ENCODE measurements around the gene GCNT1.

DNA sequence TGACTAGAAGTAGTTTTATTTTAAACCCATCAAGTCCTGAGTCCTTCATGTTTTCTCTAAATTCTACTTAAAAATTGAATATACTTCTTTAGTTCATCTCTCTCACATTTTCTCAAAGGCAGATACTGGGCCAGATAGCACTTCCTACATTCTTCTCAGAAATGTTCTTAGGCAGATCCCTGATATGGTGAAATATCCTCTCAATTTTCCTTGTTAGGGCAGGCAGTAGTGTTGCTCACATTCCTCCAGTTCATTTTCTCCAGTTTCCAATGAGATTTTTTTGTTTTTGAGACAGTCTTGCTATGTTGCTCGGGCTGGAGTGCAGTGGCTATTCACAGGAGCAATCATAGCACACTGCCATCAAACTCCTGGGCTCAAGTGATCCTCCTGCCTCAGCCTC is 5.7 kb downstream of the GCNT1 start:
- TF ChIP-seq, protein P1, sequence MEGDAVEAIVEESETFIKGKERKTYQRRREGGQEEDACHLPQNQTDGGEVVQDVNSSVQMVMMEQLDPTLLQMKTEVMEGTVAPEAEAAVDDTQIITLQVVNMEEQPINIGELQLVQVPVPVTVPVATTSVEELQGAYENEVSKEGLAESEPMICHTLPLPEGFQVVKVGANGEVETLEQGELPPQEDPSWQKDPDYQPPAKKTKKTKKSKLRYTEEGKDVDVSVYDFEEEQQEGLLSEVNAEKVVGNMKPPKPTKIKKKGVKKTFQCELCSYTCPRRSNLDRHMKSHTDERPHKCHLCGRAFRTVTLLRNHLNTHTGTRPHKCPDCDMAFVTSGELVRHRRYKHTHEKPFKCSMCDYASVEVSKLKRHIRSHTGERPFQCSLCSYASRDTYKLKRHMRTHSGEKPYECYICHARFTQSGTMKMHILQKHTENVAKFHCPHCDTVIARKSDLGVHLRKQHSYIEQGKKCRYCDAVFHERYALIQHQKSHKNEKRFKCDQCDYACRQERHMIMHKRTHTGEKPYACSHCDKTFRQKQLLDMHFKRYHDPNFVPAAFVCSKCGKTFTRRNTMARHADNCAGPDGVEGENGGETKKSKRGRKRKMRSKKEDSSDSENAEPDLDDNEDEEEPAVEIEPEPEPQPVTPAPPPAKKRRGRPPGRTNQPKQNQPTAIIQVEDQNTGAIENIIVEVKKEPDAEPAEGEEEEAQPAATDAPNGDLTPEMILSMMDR (IDR thresholded peaks at IDR 0.05) = no peak
- TF ChIP-seq POLR2AphosphoS5 (IDR thresholded peaks at IDR 0.05; ENCODE audit: low read depth, low read length) (no peak), TCF7L2 (IDR thresholded peaks at IDR 0.05; ENCODE audit: low read depth, low read length) (no peak)
- TF ChIP-seq, protein P2, sequence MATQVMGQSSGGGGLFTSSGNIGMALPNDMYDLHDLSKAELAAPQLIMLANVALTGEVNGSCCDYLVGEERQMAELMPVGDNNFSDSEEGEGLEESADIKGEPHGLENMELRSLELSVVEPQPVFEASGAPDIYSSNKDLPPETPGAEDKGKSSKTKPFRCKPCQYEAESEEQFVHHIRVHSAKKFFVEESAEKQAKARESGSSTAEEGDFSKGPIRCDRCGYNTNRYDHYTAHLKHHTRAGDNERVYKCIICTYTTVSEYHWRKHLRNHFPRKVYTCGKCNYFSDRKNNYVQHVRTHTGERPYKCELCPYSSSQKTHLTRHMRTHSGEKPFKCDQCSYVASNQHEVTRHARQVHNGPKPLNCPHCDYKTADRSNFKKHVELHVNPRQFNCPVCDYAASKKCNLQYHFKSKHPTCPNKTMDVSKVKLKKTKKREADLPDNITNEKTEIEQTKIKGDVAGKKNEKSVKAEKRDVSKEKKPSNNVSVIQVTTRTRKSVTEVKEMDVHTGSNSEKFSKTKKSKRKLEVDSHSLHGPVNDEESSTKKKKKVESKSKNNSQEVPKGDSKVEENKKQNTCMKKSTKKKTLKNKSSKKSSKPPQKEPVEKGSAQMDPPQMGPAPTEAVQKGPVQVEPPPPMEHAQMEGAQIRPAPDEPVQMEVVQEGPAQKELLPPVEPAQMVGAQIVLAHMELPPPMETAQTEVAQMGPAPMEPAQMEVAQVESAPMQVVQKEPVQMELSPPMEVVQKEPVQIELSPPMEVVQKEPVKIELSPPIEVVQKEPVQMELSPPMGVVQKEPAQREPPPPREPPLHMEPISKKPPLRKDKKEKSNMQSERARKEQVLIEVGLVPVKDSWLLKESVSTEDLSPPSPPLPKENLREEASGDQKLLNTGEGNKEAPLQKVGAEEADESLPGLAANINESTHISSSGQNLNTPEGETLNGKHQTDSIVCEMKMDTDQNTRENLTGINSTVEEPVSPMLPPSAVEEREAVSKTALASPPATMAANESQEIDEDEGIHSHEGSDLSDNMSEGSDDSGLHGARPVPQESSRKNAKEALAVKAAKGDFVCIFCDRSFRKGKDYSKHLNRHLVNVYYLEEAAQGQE (IDR thresholded peaks at IDR 0.05; ENCODE audit: insufficient read depth in 1 of 2, low read depth in 2 of 2, low read length in 1 of 2) = no peak

Measured in Panc1 (cell line).